ENCODE results near the gene MRPS9. TPM values are rescaled to one million over a fixed set of nuclear protein-coding genes. Genes with fewer than 3 reads are reported as not detected.

MRPS9 gene
- total RNA-seq, 2 experiments from 2014 or later: 23.6 to 23.7 TPM

- H3K9me3 Mint-ChIP-seq: no peaks in the 10 kb centered on the region
Measured at GRCh38 chr2:105062158-105062557, 24.3 kb downstream of the MRPS9 start.

GRCh38 chr2:105068387-105068786, 30.5 kb downstream of the MRPS9 start:
- H3K9me3 Mint-ChIP-seq: no peaks in the 10 kb centered on the region
- ChIA-PET POLR2A (no interaction called here), CTCF (no interaction called here)
- DNase-seq: no peak
- H3K4me1 Mint-ChIP-seq: peaks cover 11% of the 10 kb centered on the region
- H3K4me3 Mint-ChIP-seq: no peak overlapping the region
- H3K27ac Mint-ChIP-seq: no peak overlapping the region
- H3K36me3 Mint-ChIP-seq (ENCODE audit: low read depth): peaks cover 2% of the 10 kb centered on the region
- H3K27me3 Mint-ChIP-seq: no peaks in the 10 kb centered on the region

More at GRCh38 chr2:105062158-105062557, 24.3 kb downstream of the MRPS9 start:
- Mint-ChIP-seq H3K36me3 (ENCODE audit: low read depth) (peaks cover 9% of the 10 kb centered on the region), H3K27me3 (no peaks in the 10 kb centered on the region), H3K4me1 (no peaks in the 10 kb centered on the region), H3K27ac (no peak overlapping the region), H3K4me3 (no peak overlapping the region)
- DNase-seq: no peak
- POLR2A ChIA-PET: no interaction called here
- CTCF ChIA-PET: no interaction called here

- Mint-ChIP-seq H3K9me3 (no peaks in the 10 kb centered on the region), H3K4me3 (no peak overlapping the region), H3K36me3 (ENCODE audit: low read depth) (peaks cover 3% of the 10 kb centered on the region), H3K4me1 (peaks cover 11% of the 10 kb centered on the region), H3K27me3 (no peaks in the 10 kb centered on the region), H3K27ac (no peak overlapping the region)
- POLR2A ChIA-PET: no interaction called here
- CTCF ChIA-PET: no interaction called here
- no peak for DNase-seq
Measured at GRCh38 chr2:105068875-105069274, 31.0 kb downstream of the MRPS9 start.

GRCh38 chr2:105070010-105070865, 32.4 kb downstream of the MRPS9 start:
- DNase-seq: no peak
- Mint-ChIP-seq H3K4me1 (peaks cover 12% of the 10 kb centered on the region), H3K9me3 (no peaks in the 10 kb centered on the region), H3K4me3 (no peak overlapping the region), H3K36me3 (ENCODE audit: low read depth) (peaks cover 3% of the 10 kb centered on the region), H3K27me3 (no peaks in the 10 kb centered on the region), H3K27ac (no peak overlapping the region)
- POLR2A ChIA-PET: no interaction called here
- CTCF ChIA-PET: no interaction called here

- ChIA-PET CTCF (no interaction called here), POLR2A (no interaction called here)
- Mint-ChIP-seq H3K36me3 (ENCODE audit: low read depth) (peaks cover 3% of the 10 kb centered on the region), H3K4me3 (no peak overlapping the region), H3K4me1 (peaks cover 12% of the 10 kb centered on the region), H3K27ac (no peak overlapping the region), H3K9me3 (no peaks in the 10 kb centered on the region), H3K27me3 (no peaks in the 10 kb centered on the region)
- DNase-seq: no peak
Measured at GRCh38 chr2:105071379-105071778, 33.5 kb downstream of the MRPS9 start.

GRCh38 chr2:105072039-105072438, 34.2 kb downstream of the MRPS9 start:
- ChIA-PET POLR2A (interaction anchor here (0.7 kb wide), 1 partner anchor 30 kb away, joined by 4 read pairs; no protein-coding TSS in a partner anchor), CTCF (interaction anchor here (0.6 kb wide), 2 partner anchors 75 to 241 kb away, joined by 3 to 5 read pairs; no protein-coding TSS in a partner anchor)
- Mint-ChIP-seq H3K9me3 (no peaks in the 10 kb centered on the region), H3K27me3 (no peaks in the 10 kb centered on the region), H3K4me1 (peaks cover 12% of the 10 kb centered on the region), H3K27ac (no peak overlapping the region), H3K4me3 (no peak overlapping the region), H3K36me3 (ENCODE audit: low read depth) (peaks cover 3% of the 10 kb centered on the region)
- DNase-seq: peak; percentile 48

- Mint-ChIP-seq H3K36me3 (ENCODE audit: low read depth) (peaks cover 3% of the 10 kb centered on the region), H3K27ac (no peak overlapping the region), H3K4me3 (no peak overlapping the region), H3K27me3 (no peaks in the 10 kb centered on the region), H3K4me1 (peaks cover 12% of the 10 kb centered on the region), H3K9me3 (no peaks in the 10 kb centered on the region)
- DNase-seq: no peak
- CTCF ChIA-PET: no interaction called here
- POLR2A ChIA-PET: no interaction called here
Measured at GRCh38 chr2:105073591-105073990, 35.7 kb downstream of the MRPS9 start.

- no peak for DNase-seq
- no peaks in the 10 kb centered on the region for H3K9me3 Mint-ChIP-seq
- H3K4me1 Mint-ChIP-seq: peaks cover 12% of the 10 kb centered on the region
- H3K27ac Mint-ChIP-seq: no peak overlapping the region
- H3K36me3 Mint-ChIP-seq (ENCODE audit: low read depth): peaks cover 5% of the 10 kb centered on the region
- no peaks in the 10 kb centered on the region for H3K27me3 Mint-ChIP-seq
- ChIA-PET CTCF (no interaction called here), POLR2A (no interaction called here)
- no peak overlapping the region for H3K4me3 Mint-ChIP-seq
Measured at GRCh38 chr2:105076121-105076520, 38.3 kb downstream of the MRPS9 start.

- Mint-ChIP-seq H3K27me3 (no peaks in the 10 kb centered on the region), H3K27ac (no peak overlapping the region), H3K4me3 (no peak overlapping the region), H3K4me1 (peaks cover 1% of the 10 kb centered on the region), H3K36me3 (ENCODE audit: low read depth) (peaks cover 2% of the 10 kb centered on the region), H3K9me3 (no peaks in the 10 kb centered on the region)
- no peak for DNase-seq
- ChIA-PET CTCF (no interaction called here), POLR2A (no interaction called here)
Measured at GRCh38 chr2:105078906-105079495, 41.1 kb downstream of the MRPS9 start.

- no peak for DNase-seq
- ChIA-PET CTCF (no interaction called here), POLR2A (no interaction called here)
- no peaks in the 10 kb centered on the region for H3K9me3 Mint-ChIP-seq
- H3K4me1 Mint-ChIP-seq: no peaks in the 10 kb centered on the region
- H3K36me3 Mint-ChIP-seq (ENCODE audit: low read depth): peaks cover 2% of the 10 kb centered on the region
- H3K4me3 Mint-ChIP-seq: no peak overlapping the region
- H3K27me3 Mint-ChIP-seq: no peaks in the 10 kb centered on the region
- H3K27ac Mint-ChIP-seq: no peak overlapping the region
Measured at GRCh38 chr2:105080461-105080860, 42.6 kb downstream of the MRPS9 start.

- H3K4me1 Mint-ChIP-seq: no peaks in the 10 kb centered on the region
- no peaks in the 10 kb centered on the region for H3K27me3 Mint-ChIP-seq
- DNase-seq: no peak
- H3K27ac Mint-ChIP-seq: no peak overlapping the region
- no peaks in the 10 kb centered on the region for H3K9me3 Mint-ChIP-seq
- H3K4me3 Mint-ChIP-seq: no peak overlapping the region
- ChIA-PET CTCF (no interaction called here), POLR2A (interaction anchor here (0.5 kb wide), 1 partner anchor 36 kb away, joined by 3 read pairs; no protein-coding TSS in a partner anchor)
- H3K36me3 Mint-ChIP-seq (ENCODE audit: low read depth): peaks cover 2% of the 10 kb centered on the region
Measured at GRCh38 chr2:105081006-105081601, 43.2 kb downstream of the MRPS9 start.

- H3K4me3 Mint-ChIP-seq: no peak overlapping the region
Measured at GRCh38 chr2:105082107-105082506, 44.2 kb downstream of the MRPS9 start.

GRCh38 chr2:105085525-105085924, 47.7 kb downstream of the MRPS9 start:
- ChIA-PET POLR2A (no interaction called here), CTCF (interaction anchor here (0.6 kb wide), 1 partner anchor 225 kb away, joined by 3 read pairs; no protein-coding TSS in a partner anchor)
- Mint-ChIP-seq H3K27ac (no peak overlapping the region), H3K9me3 (no peaks in the 10 kb centered on the region), H3K4me1 (peaks cover 13% of the 10 kb centered on the region), H3K4me3 (no peak overlapping the region), H3K27me3 (no peaks in the 10 kb centered on the region), H3K36me3 (ENCODE audit: low read depth) (peaks cover 1% of the 10 kb centered on the region)
- no peak for DNase-seq

More at GRCh38 chr2:105082107-105082506, 44.2 kb downstream of the MRPS9 start:
- Mint-ChIP-seq H3K36me3 (ENCODE audit: low read depth) (peaks cover 2% of the 10 kb centered on the region), H3K4me1 (peaks cover 5% of the 10 kb centered on the region), H3K9me3 (no peaks in the 10 kb centered on the region), H3K27me3 (no peaks in the 10 kb centered on the region), H3K27ac (no peak overlapping the region)
- DNase-seq: no peak
- POLR2A ChIA-PET: no interaction called here
- CTCF ChIA-PET: no interaction called here
